GM19193 (cell line): Measurements from ENCODE around the gene APBB2.

Experiments used
- POLR2A ChIP-seq: IDR thresholded peaks from 4 replicates; pipeline ENCODE4 v1.6.1; 2011; ENCODE audit not compliant: insufficient read depth, insufficient read length; ENCODE audit errors: extremely low read depth

The APBB2 gene

GRCh38 chr4:40931841-40932240 is 282.5 kb downstream of the APBB2 start:
- TF ChIP-seq POLR2A, result no peak

GRCh38 chr4:40931238-40931637 is 283.1 kb downstream of the APBB2 start:
- no peak for TF ChIP-seq POLR2A

GRCh38 chr4:40927074-40927473 is 287.3 kb downstream of the APBB2 start:
- no peak for TF ChIP-seq POLR2A

GRCh38 chr4:40924793-40925117 is 289.6 kb downstream of the APBB2 start:
- no peak for TF ChIP-seq POLR2A

- TF ChIP-seq POLR2A, result no peak
Measured at GRCh38 chr4:40924096-40924792, 290.1 kb downstream of the APBB2 start.

- no peak for TF ChIP-seq POLR2A
Measured at GRCh38 chr4:40923316-40924095, 290.8 kb downstream of the APBB2 start.

- no peak for TF ChIP-seq POLR2A
Measured at GRCh38 chr4:40918330-40918729, 296.0 kb downstream of the APBB2 start.

- no peak for TF ChIP-seq POLR2A
Measured at GRCh38 chr4:40916880-40917279, 297.5 kb downstream of the APBB2 start.

- no peak for TF ChIP-seq POLR2A
Measured at GRCh38 chr4:40916218-40916555, 298.2 kb downstream of the APBB2 start.

GRCh38 chr4:40915318-40916217 is 298.8 kb downstream of the APBB2 start:
- no peak for TF ChIP-seq POLR2A

GRCh38 chr4:40912460-40913184 is 301.7 kb downstream of the APBB2 start:
- TF ChIP-seq POLR2A, result no peak

GRCh38 chr4:40910706-40911105 is 303.6 kb downstream of the APBB2 start:
- TF ChIP-seq POLR2A, result no peak

GRCh38 chr4:40909363-40909876 is 304.9 kb downstream of the APBB2 start:
- TF ChIP-seq POLR2A, result no peak

- TF ChIP-seq POLR2A, result no peak
Measured at GRCh38 chr4:40908702-40909362, 305.5 kb downstream of the APBB2 start.
